Fibroblast of lung (primary cell): ENCODE results near the gene PDLIM5.
"Not testable (repeated sequence)": the region's sequence is repeated elsewhere in the genome, so short reads cannot be mapped to it uniquely, and the experiment has no call there.

ENCODE experiments used
- CTCF ChIP-seq, 2 donors: IDR thresholded peaks in 1 of 2; conservative IDR thresholded peaks in 1 of 2; 1 replicate in 1 of 2; 2 replicates in 1 of 2; pipeline ENCODE4 v1.5.1; 2011 to 2012; ENCODE audit warnings: low read length in 2 of 2, control low read depth in 1 of 2, inconsistent platforms in 1 of 2, low read depth in 1 of 2, mild to moderate bottlenecking in 1 of 2
- EZH2 ChIP-seq: IDR thresholded peaks from 2 replicates; pipeline ENCODE4 v1.5.1; 2012; ENCODE audit warnings: low read length, control low read depth, mild to moderate bottlenecking; ENCODE audit errors: missing control alignments

GRCh38 chr4:94665021-94665420 is 213.3 kb downstream of the PDLIM5 start:
- not testable (repeated sequence) for TF ChIP-seq CTCF (conservative IDR thresholded peaks at IDR 0.05 in 1 of 2, IDR thresholded peaks at IDR 0.05 in 1 of 2; ENCODE audit: low read depth in 1 of 2, low read length in 2 of 2); EZH2
